Upper lobe of left lung (tissue), 6 donors: Measurements from ENCODE around the gene OSBP2. TPM values are rescaled to one million over a fixed set of nuclear protein-coding genes. Genes with fewer than 3 reads are reported as not detected.

Experiments used
- ATAC-seq, 2 donors: fragments of 200-7000 bp; cut with Tn5 transposase; one replicate each; pipeline ENCODE4 v1.9.1; 2022; ENCODE audit warnings: mild to moderate bottlenecking in 2 of 2, moderate library complexity in 2 of 2; ENCODE audit not compliant: low FRiP score in 2 of 2
- DNase-seq, 2 donors: peaks; one replicate each; pipeline ENCODE4 v3.0.0-alpha.2; 2019 to 2020
- H3K27ac ChIP-seq, 4 donors: fragments of 200-600 bp; sonication (generic); one replicate each; pipeline ENCODE4 v1.5.1; 2016 to 2019
- H3K27me3 ChIP-seq, 4 donors: fragments of 200-600 bp; sonication (generic); one replicate each; pipeline ENCODE4 v1.5.1; 2017 to 2019
- H3K36me3 ChIP-seq, 4 donors: fragments of 200-600 bp; sonication (generic); one replicate each; pipeline ENCODE4 v1.5.1; 2016 to 2019
- H3K4me1 ChIP-seq, 4 donors: fragments of 200-600 bp; sonication (generic); one replicate each; pipeline ENCODE4 v1.5.1; 2018 to 2019
- H3K4me3 ChIP-seq, 4 donors: fragments of 200-600 bp; sonication (generic); one replicate each; pipeline ENCODE4 v1.5.1; 2017 to 2019; ENCODE audit warnings: mild to moderate bottlenecking in 2 of 4, moderate library complexity in 1 of 4
- H3K9me3 ChIP-seq, 4 donors: fragments of 200-600 bp; sonication (generic); one replicate each; pipeline ENCODE4 v1.5.1; 2018 to 2019
- EP300 ChIP-seq, 4 donors: sonication (generic); formaldehyde crosslinking; IDR thresholded peaks; one replicate each; pipeline ENCODE4 v1.5.1; 2017; ENCODE audit warnings: antibody characterized with exemption in 4 of 4, control low read depth in 2 of 4
- POLR2A ChIP-seq, 4 donors: fragments of 450-650 bp; IDR thresholded peaks; one replicate each; pipeline ENCODE4 v1.5.1; 2016 to 2017; ENCODE audit warnings: antibody characterized with exemption in 4 of 4, mild to moderate bottlenecking in 2 of 4
- POLR2AphosphoS5 ChIP-seq, 2 donors: sonication (generic); formaldehyde crosslinking; IDR thresholded peaks; one replicate each; pipeline ENCODE4 v1.5.1; 2017; ENCODE audit warnings: antibody characterized with exemption in 2 of 2
- WGBS, 2 donors: methylation state at CpG; one replicate each; pipeline ENCODE4 v1.1.5; 2017 to 2018; 5-methylcytosine and 5-hydroxymethylcytosine counted together
- total RNA-seq, 6 donors: library from RNA; depleted of rRNA in 4 of 6; stranded (reverse); fragments of >200 nt in 4 of 6; gene quantifications; one replicate each; pipeline versions ENCODE4 v1.1.0 to v1.2.1, GENCODE V29; 2016 to 2021
- TF ChIP-seq, protein P1 (sequence below), 6 experiments: fragments of 450-650 bp in 4 of 6; fragments of 200-600 bp in 2 of 6; sonication (generic) in 2 of 6; IDR thresholded peaks; one replicate each; pipeline ENCODE4 v1.5.1; 2016 to 2019; ENCODE audit warnings: antibody characterized with exemption in 6 of 6
- donor health status: DM: no; HTN: no; CAD: no; lungs with moderate emphysema.
- donor health status: DM: no; HTN: yes; CAD: no; lungs with severe emphysema.

OSBP2 gene
- total RNA-seq, 6 donors from 2014 or later: 3.5 to 14.5 (median 5.0) TPM

GRCh38 chr22:30885591-30885990 is 190.9 kb downstream of the OSBP2 start:
- WGBS, 2 donors: 86% methylated on average over 9 of the region's 9 CpGs; no CpG with 5 or more reads in 1 of the 2 donors
- no peak for TF ChIP-seq POLR2A (IDR thresholded peaks at IDR 0.05)
- TF ChIP-seq EP300 (IDR thresholded peaks at IDR 0.05): no peak
- TF ChIP-seq POLR2AphosphoS5 (IDR thresholded peaks at IDR 0.05): no peak
- TF ChIP-seq, protein P1, sequence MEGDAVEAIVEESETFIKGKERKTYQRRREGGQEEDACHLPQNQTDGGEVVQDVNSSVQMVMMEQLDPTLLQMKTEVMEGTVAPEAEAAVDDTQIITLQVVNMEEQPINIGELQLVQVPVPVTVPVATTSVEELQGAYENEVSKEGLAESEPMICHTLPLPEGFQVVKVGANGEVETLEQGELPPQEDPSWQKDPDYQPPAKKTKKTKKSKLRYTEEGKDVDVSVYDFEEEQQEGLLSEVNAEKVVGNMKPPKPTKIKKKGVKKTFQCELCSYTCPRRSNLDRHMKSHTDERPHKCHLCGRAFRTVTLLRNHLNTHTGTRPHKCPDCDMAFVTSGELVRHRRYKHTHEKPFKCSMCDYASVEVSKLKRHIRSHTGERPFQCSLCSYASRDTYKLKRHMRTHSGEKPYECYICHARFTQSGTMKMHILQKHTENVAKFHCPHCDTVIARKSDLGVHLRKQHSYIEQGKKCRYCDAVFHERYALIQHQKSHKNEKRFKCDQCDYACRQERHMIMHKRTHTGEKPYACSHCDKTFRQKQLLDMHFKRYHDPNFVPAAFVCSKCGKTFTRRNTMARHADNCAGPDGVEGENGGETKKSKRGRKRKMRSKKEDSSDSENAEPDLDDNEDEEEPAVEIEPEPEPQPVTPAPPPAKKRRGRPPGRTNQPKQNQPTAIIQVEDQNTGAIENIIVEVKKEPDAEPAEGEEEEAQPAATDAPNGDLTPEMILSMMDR (IDR thresholded peaks at IDR 0.05): no peak
- no peak overlapping the region for H3K4me3 ChIP-seq
- no peak for ATAC-seq
- DNase-seq: no peak
- H3K36me3 ChIP-seq: peaks cover 0 to 5% (median 0%) of the 10 kb centered on the region in 4 donors
- no peaks in the 10 kb centered on the region for H3K9me3 ChIP-seq
- no peaks in the 10 kb centered on the region for H3K4me1 ChIP-seq
- no peaks in the 10 kb centered on the region for H3K27me3 ChIP-seq
- no peak overlapping the region for H3K27ac ChIP-seq

DNA sequence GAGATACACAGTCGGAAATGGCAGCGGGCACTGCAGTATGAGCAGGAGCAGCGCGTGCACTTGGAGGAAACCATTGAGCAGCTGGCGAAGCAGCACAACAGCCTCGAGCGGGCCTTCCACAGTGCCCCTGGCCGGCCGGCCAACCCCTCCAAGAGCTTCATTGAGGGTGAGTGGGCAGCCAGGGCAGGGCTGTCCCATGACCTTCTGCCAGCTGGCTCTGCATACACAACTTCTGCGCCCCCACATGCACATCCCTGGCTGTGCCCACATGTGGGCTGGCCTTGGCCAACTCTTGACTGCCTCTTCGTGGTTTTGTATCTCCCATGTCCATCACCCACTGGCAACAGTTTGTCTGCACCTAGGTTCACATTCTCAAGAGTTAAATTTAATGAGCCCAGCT is 192.8 kb downstream of the OSBP2 start:
- no peaks in the 10 kb centered on the region for H3K4me1 ChIP-seq
- 92 to 94% methylated on average over 8 to 11 of the region's 11 CpGs for WGBS, 2 donors
- DNase-seq: no peak
- ATAC-seq: no peak
- no peak overlapping the region for H3K4me3 ChIP-seq
- peaks cover 0 to 5% (median 0%) of the 10 kb centered on the region in 4 donors for H3K36me3 ChIP-seq
- no peaks in the 10 kb centered on the region for H3K27me3 ChIP-seq
- TF ChIP-seq POLR2AphosphoS5 (IDR thresholded peaks at IDR 0.05) (no peak), POLR2A (IDR thresholded peaks at IDR 0.05) (no peak), EP300 (IDR thresholded peaks at IDR 0.05) (no peak)
- TF ChIP-seq, protein P1 (IDR thresholded peaks at IDR 0.05): no peak
- H3K27ac ChIP-seq: no peak overlapping the region
- no peaks in the 10 kb centered on the region for H3K9me3 ChIP-seq

DNA sequence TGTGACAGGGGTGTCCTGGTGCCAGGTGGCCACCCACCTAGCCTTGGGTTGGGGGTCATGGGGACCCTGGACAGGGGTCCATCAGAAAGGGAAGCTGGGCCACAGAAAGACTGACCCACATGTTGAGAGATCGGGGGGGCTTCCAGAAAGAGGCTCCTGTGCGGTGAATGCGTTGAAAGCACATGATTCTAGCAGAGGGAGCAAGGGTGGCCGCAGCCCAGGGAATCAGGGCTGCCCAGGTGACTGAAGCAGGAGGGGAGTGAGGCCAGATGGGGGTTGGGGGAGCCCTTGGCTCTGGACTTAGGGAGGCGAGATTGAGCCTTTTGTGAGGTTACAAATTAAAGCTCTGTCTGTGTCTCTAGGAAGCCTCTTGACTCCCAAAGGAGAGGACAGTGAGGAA is 193.2 kb downstream of the OSBP2 start:
- ATAC-seq (no peak), DNase-seq (no peak)
- Histone ChIP-seq H3K4me1 (no peaks in the 10 kb centered on the region), H3K4me3 (no peak overlapping the region), H3K27me3 (no peaks in the 10 kb centered on the region), H3K9me3 (no peaks in the 10 kb centered on the region), H3K36me3 (peaks cover 0 to 5% (median 0%) of the 10 kb centered on the region in 4 donors), H3K27ac (no peak overlapping the region)
- TF ChIP-seq, protein P1 (IDR thresholded peaks at IDR 0.05): no peak
- no peak for TF ChIP-seq EP300 (IDR thresholded peaks at IDR 0.05)
- TF ChIP-seq POLR2A (IDR thresholded peaks at IDR 0.05): no peak
- TF ChIP-seq POLR2AphosphoS5 (IDR thresholded peaks at IDR 0.05): no peak
- WGBS, 2 donors: 84 to 98% methylated on average over 5 of the region's 5 CpGs

DNA sequence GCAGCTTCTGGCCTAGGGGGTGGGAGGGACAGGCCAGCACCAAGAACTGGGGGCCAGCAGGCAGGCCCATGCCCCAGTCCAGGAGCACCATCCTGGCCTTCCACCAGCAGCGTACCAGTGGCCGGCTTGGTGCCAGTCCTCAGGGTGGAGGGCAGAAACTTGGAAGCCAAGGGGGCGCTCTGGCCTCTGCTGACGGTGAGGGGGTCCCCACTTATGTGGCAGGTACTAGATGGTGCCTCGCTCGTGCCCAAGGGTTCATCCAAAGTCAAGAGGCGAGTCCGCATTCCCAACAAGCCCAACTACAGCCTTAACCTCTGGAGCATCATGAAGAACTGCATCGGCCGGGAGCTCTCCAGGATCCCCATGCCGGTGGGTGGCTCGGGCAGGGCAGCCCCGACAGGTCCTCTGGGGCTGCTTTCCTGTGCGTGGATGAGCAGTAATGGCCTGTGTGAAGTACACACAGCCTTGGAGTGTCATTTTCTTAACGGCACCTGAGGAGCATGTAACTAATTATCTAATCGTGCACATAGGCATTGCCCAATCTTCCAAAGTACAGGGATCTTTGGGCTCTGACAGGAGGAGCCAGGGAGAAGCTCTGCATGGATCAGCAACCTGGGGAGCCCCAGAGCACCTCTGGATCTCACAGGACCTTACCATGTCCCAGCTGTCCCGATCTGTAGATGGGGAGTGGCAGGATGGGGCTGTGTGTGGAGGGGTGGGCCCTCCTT is 194.8 kb downstream of the OSBP2 start:
- WGBS, 2 donors: 67 to 89% methylated on average over 3 to 17 of the region's 17 CpGs
- TF ChIP-seq POLR2A (IDR thresholded peaks at IDR 0.05) (no peak), POLR2AphosphoS5 (IDR thresholded peaks at IDR 0.05) (no peak), EP300 (IDR thresholded peaks at IDR 0.05) (no peak)
- TF ChIP-seq, protein P1 (IDR thresholded peaks at IDR 0.05): no peak
- Histone ChIP-seq H3K4me1 (no peaks in the 10 kb centered on the region), H3K27me3 (no peaks in the 10 kb centered on the region), H3K36me3 (peaks cover 0 to 5% (median 0%) of the 10 kb centered on the region in 4 donors), H3K9me3 (no peaks in the 10 kb centered on the region), H3K4me3 (no peak overlapping the region), H3K27ac (no peak overlapping the region)
- ATAC-seq (no peak), DNase-seq (peak in 1 of 2 donors; percentile 14)
